Osteocyte (in vitro differentiated cells): Measurements from ENCODE around the gene TOM1L2. TPM values are rescaled to one million over a fixed set of nuclear protein-coding genes. Genes with fewer than 3 reads are reported as not detected.

Experiments used
- DNase-seq: peaks from one replicate; pipeline ENCODE4 v3.0.0; 2021; ENCODE audit warnings: mixed read lengths; ENCODE audit not compliant: unreplicated experiment; ENCODE audit errors: extremely low spot score
- H3K27ac Mint-ChIP-seq: one replicate; pipeline ENCODE4 v1.8.0; 2021; ENCODE audit warnings: mild to moderate bottlenecking, mixed read lengths; ENCODE audit not compliant: unreplicated experiment
- H3K27me3 Mint-ChIP-seq: one replicate; pipeline ENCODE4 v1.8.0; 2021; ENCODE audit warnings: mixed read lengths; ENCODE audit not compliant: unreplicated experiment
- H3K36me3 Mint-ChIP-seq: one replicate; pipeline ENCODE4 v1.8.0; 2021; ENCODE audit warnings: mixed read lengths; ENCODE audit not compliant: unreplicated experiment
- H3K4me1 Mint-ChIP-seq: one replicate; pipeline ENCODE4 v1.8.0; 2021; ENCODE audit warnings: mixed read lengths; ENCODE audit not compliant: unreplicated experiment
- H3K4me3 Mint-ChIP-seq: one replicate; pipeline ENCODE4 v1.8.0; 2021; ENCODE audit warnings: mild to moderate bottlenecking, moderate library complexity, mixed read lengths; ENCODE audit not compliant: unreplicated experiment
- H3K9me3 Mint-ChIP-seq: one replicate; pipeline ENCODE4 v1.8.0; 2021; ENCODE audit warnings: mixed read lengths; ENCODE audit not compliant: unreplicated experiment
- CTCF ChIP-seq: fragments of 200-600 bp; sonication (generic); IDR thresholded peaks from 2 replicates; pipeline ENCODE4 v1.5.0; 2021; ENCODE audit warnings: antibody characterized with exemption, mild to moderate bottlenecking, moderate library complexity
- total RNA-seq: library from RNA; stranded (reverse); gene quantifications from 2 replicates; pipeline ENCODE4 v1.2.1, GENCODE V29; 2021

Gene TOM1L2
- total RNA-seq, 1 donor from 2014 or later = 69.7 TPM

GRCh38 chr17:18009609-18010420, 37.6 kb upstream of the TOM1L2 start:
- no peak overlapping the region for H3K27ac Mint-ChIP-seq
- peaks cover 12% of the 10 kb centered on the region for H3K36me3 Mint-ChIP-seq
- no peaks in the 10 kb centered on the region for H3K27me3 Mint-ChIP-seq
- no peak overlapping the region for H3K4me3 Mint-ChIP-seq
- H3K4me1 Mint-ChIP-seq = peaks cover 3% of the 10 kb centered on the region
- TF ChIP-seq CTCF = no peak
- H3K9me3 Mint-ChIP-seq = peaks cover 5% of the 10 kb centered on the region
- no peak for DNase-seq

- peaks cover 3% of the 10 kb centered on the region for H3K4me1 Mint-ChIP-seq
- no peak for TF ChIP-seq CTCF
- peaks cover 5% of the 10 kb centered on the region for H3K9me3 Mint-ChIP-seq
- DNase-seq = no peak
- H3K36me3 Mint-ChIP-seq = peaks cover 12% of the 10 kb centered on the region
- no peaks in the 10 kb centered on the region for H3K27me3 Mint-ChIP-seq
- H3K27ac Mint-ChIP-seq = peak overlapping the region; percentile 59
- no peak overlapping the region for H3K4me3 Mint-ChIP-seq
Observed at GRCh38 chr17:18008496-18009268, 36.5 kb upstream of the TOM1L2 start.

- peaks cover 10% of the 10 kb centered on the region for H3K36me3 Mint-ChIP-seq
- DNase-seq = peak; percentile 76
- peaks cover 5% of the 10 kb centered on the region for H3K9me3 Mint-ChIP-seq
- H3K4me3 Mint-ChIP-seq = no peak overlapping the region
- H3K27ac Mint-ChIP-seq = no peak overlapping the region
- H3K4me1 Mint-ChIP-seq = peaks cover 3% of the 10 kb centered on the region
- H3K27me3 Mint-ChIP-seq = no peaks in the 10 kb centered on the region
- TF ChIP-seq CTCF = no peak
Observed at GRCh38 chr17:18006495-18007239, 34.5 kb upstream of the TOM1L2 start.

- TF ChIP-seq CTCF = no peak
- H3K4me1 Mint-ChIP-seq = peaks cover 3% of the 10 kb centered on the region
- H3K36me3 Mint-ChIP-seq = peaks cover 9% of the 10 kb centered on the region
- DNase-seq = no peak
- no peak overlapping the region for H3K27ac Mint-ChIP-seq
- no peak overlapping the region for H3K4me3 Mint-ChIP-seq
- peaks cover 5% of the 10 kb centered on the region for H3K9me3 Mint-ChIP-seq
- no peaks in the 10 kb centered on the region for H3K27me3 Mint-ChIP-seq
Observed at GRCh38 chr17:18005496-18005895, 33.3 kb upstream of the TOM1L2 start.
